GM21526 (cell line): Measurements from ENCODE around the gene ZNF101.
A peak's percentile ranks its signal among the peaks of the same experiment; 100 is the strongest.

ENCODE experiments used
- ATAC-seq: cut with Tn5 transposase; IDR thresholded peaks from one replicate; pipeline ENCODE4 v1.9.1; 2021; ENCODE audit warnings: moderate library complexity; ENCODE audit not compliant: unreplicated experiment, low FRiP score

Gene ZNF101

DNA sequence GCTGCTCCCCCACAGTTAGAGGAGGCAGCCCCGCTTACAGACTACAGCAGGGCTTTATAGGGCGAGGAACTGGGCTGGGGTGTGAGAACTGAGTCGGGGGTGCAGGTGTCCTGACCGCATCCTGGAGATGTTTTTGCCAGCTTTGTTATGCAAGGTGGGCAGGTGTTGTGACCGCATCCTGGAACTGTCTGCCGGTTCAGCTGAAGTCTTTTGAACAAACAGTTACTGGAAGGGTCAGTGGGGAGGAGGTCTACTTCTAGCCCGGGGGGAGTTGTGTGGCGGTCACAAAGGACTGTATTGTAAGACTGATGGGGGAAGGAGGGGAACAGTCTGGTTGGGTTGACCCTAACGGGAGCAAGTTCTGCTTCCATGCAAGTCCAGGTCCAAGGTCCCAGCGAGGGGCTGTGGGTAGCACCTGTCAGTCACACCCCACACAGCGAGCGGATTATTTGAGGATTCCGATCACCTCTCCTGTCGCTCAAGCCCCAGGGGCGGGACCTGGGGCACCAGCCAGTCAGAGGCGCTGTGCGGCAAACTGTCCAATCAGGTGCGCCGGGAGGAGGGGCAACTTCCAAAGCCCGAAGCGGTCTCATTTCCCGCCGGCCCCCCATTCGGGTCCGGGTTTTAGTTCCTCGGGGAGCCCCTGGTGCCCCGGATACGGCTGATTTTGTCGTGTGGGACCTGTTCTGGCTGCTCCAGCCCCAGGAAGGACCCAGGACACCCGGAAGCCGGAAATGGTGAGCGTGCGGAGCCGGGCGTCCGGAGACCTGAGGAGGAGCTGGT is at the start of gene ZNF101:
Gene ZNF101, plus strand, starts transcription at position 610 of the 783 bp plus-strand sequence. Its CDS starts 125 bp downstream, at position 735.
- ATAC-seq, result peak; percentile 64

DNA sequence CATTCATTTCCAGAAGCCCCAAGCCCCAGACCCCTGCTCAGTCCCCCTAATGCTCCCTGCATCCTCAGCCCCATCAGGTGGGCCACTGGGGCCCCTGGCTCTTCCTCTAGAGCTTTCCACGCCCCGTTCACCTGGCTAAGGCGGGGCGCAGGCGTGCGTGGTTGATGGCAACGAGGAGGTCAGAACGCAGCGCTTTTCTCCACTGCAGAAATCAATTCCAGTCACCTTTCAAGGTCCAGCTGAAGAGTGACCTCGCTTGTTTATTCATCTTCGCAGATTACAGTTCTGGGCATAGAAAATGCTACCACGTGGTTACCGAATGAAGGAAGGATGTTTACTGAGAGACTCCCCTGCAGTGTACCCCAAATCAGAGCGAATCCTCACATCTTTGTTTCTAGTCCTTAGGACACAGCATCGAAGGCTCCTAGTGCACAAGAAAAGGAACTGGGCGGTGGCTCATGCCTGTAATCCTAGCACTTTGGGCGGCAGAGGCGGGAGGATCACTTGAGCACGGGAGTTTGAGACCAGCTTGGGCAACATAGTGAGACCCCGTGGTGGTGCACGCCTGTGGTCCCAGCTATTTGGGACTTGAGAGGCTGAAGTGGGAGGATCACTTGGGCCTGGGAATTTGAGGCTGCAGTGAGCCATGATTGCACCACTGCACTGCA is 49.3 kb upstream of the ZNF101 start:
- ATAC-seq, result no peak

DNA sequence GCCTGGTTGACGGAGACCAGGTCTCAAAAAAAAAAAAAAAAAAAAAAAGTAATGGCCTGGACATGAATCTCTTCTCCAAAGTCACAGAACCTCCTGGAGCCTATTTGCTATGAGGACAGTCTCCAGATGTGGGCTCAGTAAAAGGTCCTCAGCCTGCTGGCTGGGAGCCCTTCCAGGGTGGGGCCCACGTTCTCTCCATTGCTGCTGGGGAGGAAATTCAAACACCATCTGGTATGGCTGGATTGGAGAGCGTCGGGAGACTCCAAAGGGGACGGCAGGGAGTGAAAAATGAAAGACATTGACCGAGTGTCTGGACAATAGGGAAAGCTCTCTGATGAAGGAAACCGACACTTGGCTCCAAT is 48.8 kb upstream of the ZNF101 start:
- ATAC-seq, result no peak

GRCh38 chr19:19623383-19623782 is 45.3 kb upstream of the ZNF101 start:
- no peak for ATAC-seq

DNA sequence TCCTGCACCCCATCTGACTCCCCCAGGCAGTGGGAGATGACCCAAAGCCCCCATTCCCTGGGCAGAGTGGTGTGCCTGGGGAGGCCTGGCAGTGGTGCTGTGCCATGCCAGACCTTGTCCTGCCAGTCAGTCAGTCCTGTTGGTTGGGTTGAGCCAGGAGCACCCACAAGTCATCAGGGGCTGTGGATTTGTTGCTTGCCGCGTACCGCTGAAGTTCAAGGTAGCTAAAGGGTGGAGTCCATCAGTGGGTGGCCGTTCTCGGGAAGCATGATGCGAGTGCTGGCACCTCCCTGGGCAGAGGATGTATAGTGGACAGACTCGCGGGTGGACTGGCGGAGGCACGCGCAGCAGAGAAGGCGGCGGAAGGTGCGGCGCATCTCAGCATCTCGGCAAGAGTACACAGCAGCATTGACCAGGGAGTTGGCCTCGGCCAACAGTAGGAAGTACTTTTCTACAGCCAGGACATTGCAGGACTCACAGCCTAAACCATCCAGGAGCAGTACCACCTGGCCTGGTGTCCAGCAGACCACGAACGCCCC is 44.5 kb upstream of the ZNF101 start:
- no peak for ATAC-seq

GRCh38 chr19:19626516-19627472 is 41.8 kb upstream of the ZNF101 start:
- ATAC-seq, result no peak

- no peak for ATAC-seq
Observed at GRCh38 chr19:19627621-19628500, 40.8 kb upstream of the ZNF101 start, which contains the start of gene LPAR2. LPAR2 (minus strand) TSS chr19:19628220; CDS start chr19:19627275, 945 bp downstream.

DNA sequence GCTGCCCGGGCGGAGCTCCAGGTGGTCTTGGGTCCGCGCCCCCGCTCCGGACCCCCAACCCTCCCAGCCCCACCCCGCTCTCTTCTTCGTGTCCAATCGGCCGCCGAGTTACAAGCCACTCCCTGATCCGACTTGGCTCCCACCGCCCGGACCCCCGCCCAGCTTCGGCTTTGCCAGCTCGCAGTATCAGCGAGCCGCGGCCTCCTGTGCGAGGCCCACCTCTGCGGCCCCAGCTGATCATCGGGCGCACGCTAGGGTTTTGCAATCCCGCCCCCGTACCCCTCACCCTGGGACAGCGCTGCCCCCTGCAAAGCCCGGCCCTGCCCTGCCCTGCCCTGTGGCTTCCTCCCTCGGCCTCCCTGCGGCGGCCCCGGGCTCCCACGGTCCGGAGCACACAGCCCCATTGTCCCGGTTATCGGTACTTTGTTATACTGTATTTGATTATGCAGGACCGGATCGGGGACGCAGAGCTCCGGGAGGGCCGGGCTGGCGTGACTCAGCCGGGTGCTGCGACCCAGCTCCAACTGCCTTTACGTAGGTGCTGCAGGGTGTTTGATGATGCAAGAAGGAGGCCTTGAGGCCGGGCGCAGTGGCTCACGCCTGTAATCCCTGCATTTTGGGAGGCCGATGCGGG is 40.0 kb upstream of the ZNF101 start:
- no peak for ATAC-seq

DNA sequence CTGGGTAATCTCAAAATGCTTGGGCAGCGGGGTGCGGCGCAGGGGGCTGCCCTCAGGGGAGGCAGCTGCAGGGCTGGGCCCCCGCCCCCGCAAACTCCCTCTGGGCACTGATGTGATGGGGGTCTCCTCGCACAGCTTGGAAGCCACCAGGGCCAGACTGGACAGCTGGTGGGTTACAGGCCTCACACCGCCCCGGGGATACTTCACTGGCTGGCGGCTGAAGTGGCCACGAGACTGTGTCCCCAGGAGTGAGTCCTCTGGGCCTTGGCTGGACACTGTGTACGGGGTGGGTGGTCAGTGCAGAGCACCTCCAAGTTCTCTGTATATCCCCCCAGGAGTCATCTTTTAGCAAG is 38.6 kb upstream of the ZNF101 start:
- no peak for ATAC-seq

- ATAC-seq, result no peak
Observed at GRCh38 chr19:19630426-19630825, 38.2 kb upstream of the ZNF101 start.

GRCh38 chr19:19631346-19631745 is 37.3 kb upstream of the ZNF101 start:
- no peak for ATAC-seq

DNA sequence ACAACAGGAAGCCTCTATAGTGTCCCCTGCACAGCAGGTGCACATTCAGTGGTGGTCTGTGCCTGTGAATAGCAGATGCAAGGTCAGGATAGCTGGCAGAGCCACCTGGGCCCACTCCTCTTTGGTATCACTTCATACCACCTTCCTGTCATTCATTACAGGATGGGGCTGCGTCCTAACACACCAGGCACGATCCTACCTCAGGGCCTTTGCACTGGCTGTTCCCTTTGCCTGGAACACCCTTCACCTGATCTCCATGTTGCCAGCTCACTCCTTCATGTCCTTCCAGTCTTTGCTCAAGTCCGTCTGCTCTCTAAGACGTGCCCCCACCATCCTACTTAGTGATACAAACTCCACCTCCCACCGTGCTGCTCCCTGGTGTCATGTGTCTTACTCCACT is 36.0 kb upstream of the ZNF101 start:
- no peak for ATAC-seq

- ATAC-seq, result no peak
Observed at GRCh38 chr19:19633711-19634515, 34.7 kb upstream of the ZNF101 start.

GRCh38 chr19:19634516-19635312 is 33.9 kb upstream of the ZNF101 start:
- ATAC-seq, result no peak

DNA sequence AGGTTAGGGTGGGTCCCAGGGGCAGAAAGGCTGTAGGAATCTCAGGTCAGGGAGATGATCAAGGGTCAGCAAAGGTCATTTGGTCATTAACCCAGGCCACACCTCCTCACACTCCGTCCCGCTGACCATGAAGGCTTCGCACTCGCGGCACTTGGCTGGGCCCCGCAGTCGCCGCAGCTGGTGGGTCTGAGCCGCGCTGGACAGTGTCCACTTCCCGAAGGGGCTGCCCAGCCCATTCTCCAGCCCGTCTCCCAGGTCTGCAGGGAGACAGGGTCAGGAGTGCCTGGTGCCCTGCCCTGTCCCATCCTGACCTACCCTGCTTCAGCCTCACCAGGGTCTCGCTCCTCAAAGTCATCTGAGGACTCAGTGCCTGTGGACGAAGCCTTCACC is 33.3 kb upstream of the ZNF101 start:
- no peak for ATAC-seq

- no peak for ATAC-seq
Observed at GRCh38 chr19:19636573-19637185, 32.0 kb upstream of the ZNF101 start.

DNA sequence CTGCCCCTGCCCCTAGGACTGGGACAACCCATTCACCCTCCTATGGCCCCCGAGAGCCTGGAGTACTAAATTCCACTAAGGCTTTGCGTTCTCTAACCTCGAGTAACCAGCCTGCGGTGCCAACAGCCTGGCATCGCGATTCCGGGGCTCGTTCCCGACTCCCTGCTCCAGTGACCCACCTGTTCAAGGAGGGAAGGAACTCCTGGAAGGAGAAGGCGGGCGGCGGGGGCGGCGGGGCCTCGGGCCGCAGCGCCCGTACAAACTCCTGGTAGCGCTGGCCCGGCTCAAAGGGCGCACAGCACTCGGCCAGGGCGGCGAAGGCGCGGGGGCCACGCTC is 31.5 kb upstream of the ZNF101 start:
- no peak for ATAC-seq
